Thoracic aorta (tissue), 2 donors: ENCODE measurements around the gene TJP1. TPM values are rescaled to one million over a fixed set of nuclear protein-coding genes. Genes with fewer than 3 reads are reported as not detected.

ENCODE experiments used
- ATAC-seq: fragments of 150-250 bp; one replicate; pipeline ENCODE4 v1.8.0; 2017; ENCODE audit warnings: low read depth; ENCODE audit not compliant: insufficient number of reproducible peaks, low FRiP score
- DNase-seq: peaks from one replicate; pipeline ENCODE4 v3.0.0-alpha.2; 2020; ENCODE audit warnings: low spot score
- H3K27ac ChIP-seq, 2 donors: fragments of 200-600 bp; sonication (generic); 1 replicate in 1 of 2; 2 replicates in 1 of 2; pipeline ENCODE4 v1.5.1; 2016; ENCODE audit warnings: mild to moderate bottlenecking in 2 of 2, moderate library complexity in 2 of 2
- H3K27me3 ChIP-seq: fragments of 200-600 bp; sonication (generic); replicated peaks from 2 replicates; pipeline ENCODE4 v1.6.0; 2016; ENCODE audit warnings: mild to moderate bottlenecking; ENCODE audit not compliant: insufficient read depth
- H3K36me3 ChIP-seq: fragments of 200-600 bp; sonication (generic); one replicate; pipeline ENCODE4 v1.5.1; 2016
- H3K4me1 ChIP-seq, 2 donors: fragments of 200-600 bp; sonication (generic); 1 replicate in 1 of 2; 2 replicates in 1 of 2; pipeline versions ENCODE4 v1.5.1 to v1.6.0; 2016; ENCODE audit warnings: low read depth in 2 of 2, mild to moderate bottlenecking in 1 of 2; ENCODE audit not compliant: control insufficient read depth in 1 of 2
- H3K4me3 ChIP-seq: fragments of 200-600 bp; sonication (generic); 2 replicates; pipeline ENCODE4 v1.5.1; 2016; ENCODE audit warnings: mild to moderate bottlenecking
- H3K9me3 ChIP-seq: fragments of 200-600 bp; sonication (generic); 2 replicates; pipeline ENCODE4 v1.5.1; 2016
- CTCF ChIP-seq: fragments of 200-600 bp; sonication (generic); IDR thresholded peaks from one replicate; pipeline ENCODE4 v1.5.1; 2019; ENCODE audit warnings: antibody characterized with exemption
- total RNA-seq, 2 donors: library from RNA; depleted of rRNA; stranded (reverse); fragments of >200 nt; gene quantifications; one replicate each; pipeline versions ENCODE4 v1.1.0 to v1.2.3, GENCODE V29; 2016

The TJP1 gene
- total RNA-seq, 2 donors from 2014 or later: 78.4 to 146 TPM

GRCh38 chr15:29849716-29850115 lies 27.4 kb upstream of the TJP1 start:
- H3K4me3 ChIP-seq: no peak overlapping the region
- no peaks in the 10 kb centered on the region for H3K36me3 ChIP-seq
- H3K27ac ChIP-seq: no peak overlapping the region
- no peaks in the 10 kb centered on the region for H3K4me1 ChIP-seq
- no peak for TF ChIP-seq CTCF
- no peaks in the 10 kb centered on the region for H3K27me3 ChIP-seq
- ATAC-seq (no peak), DNase-seq (no peak)
- no peaks in the 10 kb centered on the region for H3K9me3 ChIP-seq

- DNase-seq (no peak), ATAC-seq (no peak)
- H3K9me3 ChIP-seq: no peaks in the 10 kb centered on the region
- no peak for TF ChIP-seq CTCF
- H3K4me1 ChIP-seq: no peaks in the 10 kb centered on the region
- no peak overlapping the region for H3K27ac ChIP-seq
- no peak overlapping the region for H3K4me3 ChIP-seq
- H3K36me3 ChIP-seq: no peaks in the 10 kb centered on the region
- H3K27me3 ChIP-seq: no peaks in the 10 kb centered on the region
Measured at GRCh38 chr15:29849218-29849617, 26.9 kb upstream of the TJP1 start.

GRCh38 chr15:29844290-29844903 lies 22.1 kb upstream of the TJP1 start:
- peaks cover 11 to 12% of the 10 kb centered on the region in 2 donors for H3K4me1 ChIP-seq
- no peaks in the 10 kb centered on the region for H3K36me3 ChIP-seq
- ATAC-seq (no peak), DNase-seq (no peak)
- no peak overlapping the region for H3K27ac ChIP-seq
- H3K4me3 ChIP-seq: no peak overlapping the region
- H3K27me3 ChIP-seq: no peaks in the 10 kb centered on the region
- no peak for TF ChIP-seq CTCF
- no peaks in the 10 kb centered on the region for H3K9me3 ChIP-seq

- H3K27ac ChIP-seq: no peak overlapping the region
- DNase-seq: no peak
- peaks cover 11 to 12% of the 10 kb centered on the region in 2 donors for H3K4me1 ChIP-seq
- H3K36me3 ChIP-seq: no peaks in the 10 kb centered on the region
- no peak for TF ChIP-seq CTCF
- H3K4me3 ChIP-seq: no peak overlapping the region
- no peak for ATAC-seq
- no peaks in the 10 kb centered on the region for H3K9me3 ChIP-seq
- H3K27me3 ChIP-seq: no peaks in the 10 kb centered on the region
Measured at GRCh38 chr15:29842290-29842689, 20.0 kb upstream of the TJP1 start.

- peak overlapping the region in 1 of 2 donors; percentile 48 for H3K27ac ChIP-seq
- no peak for DNase-seq
- peaks cover 11 to 12% of the 10 kb centered on the region in 2 donors for H3K4me1 ChIP-seq
Measured at GRCh38 chr15:29840926-29841325, 18.7 kb upstream of the TJP1 start.

More at GRCh38 chr15:29840926-29841325, 18.7 kb upstream of the TJP1 start:
- Histone ChIP-seq H3K27me3 (no peaks in the 10 kb centered on the region), H3K4me3 (no peak overlapping the region), H3K9me3 (no peaks in the 10 kb centered on the region), H3K36me3 (no peaks in the 10 kb centered on the region)
- peak; percentile 43 for ATAC-seq
- TF ChIP-seq CTCF: no peak
